HG03097 (cell line): ENCODE data around the gene DDIAS.
"Not testable (repeated sequence)": the region's sequence is repeated elsewhere in the genome, so short reads cannot be mapped to it uniquely, and the experiment has no call there.

ENCODE experiments used
- ATAC-seq: cut with Tn5 transposase; IDR thresholded peaks from one replicate; pipeline ENCODE4 v1.9.1; 2021; ENCODE audit not compliant: unreplicated experiment, low FRiP score

DDIAS gene

DNA sequence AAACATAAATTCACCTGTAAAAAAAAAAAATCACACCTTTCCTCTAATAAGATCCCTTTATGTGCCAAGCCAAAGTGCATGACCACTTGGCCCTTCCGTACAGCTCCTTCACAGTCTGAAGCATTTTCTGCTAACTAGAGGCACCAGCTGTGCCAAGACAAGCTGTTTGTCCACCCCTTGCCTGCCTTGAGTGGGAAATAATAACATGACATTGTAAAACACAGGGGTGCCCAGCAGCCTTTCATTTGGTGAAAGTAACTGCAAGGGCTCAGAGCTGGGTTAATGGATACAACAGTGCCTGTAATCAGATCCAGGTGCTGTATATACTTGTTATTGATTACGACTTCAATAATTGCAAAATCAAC is 59.2 kb downstream of the DDIAS start:
- peak; percentile 14 for ATAC-seq

DNA sequence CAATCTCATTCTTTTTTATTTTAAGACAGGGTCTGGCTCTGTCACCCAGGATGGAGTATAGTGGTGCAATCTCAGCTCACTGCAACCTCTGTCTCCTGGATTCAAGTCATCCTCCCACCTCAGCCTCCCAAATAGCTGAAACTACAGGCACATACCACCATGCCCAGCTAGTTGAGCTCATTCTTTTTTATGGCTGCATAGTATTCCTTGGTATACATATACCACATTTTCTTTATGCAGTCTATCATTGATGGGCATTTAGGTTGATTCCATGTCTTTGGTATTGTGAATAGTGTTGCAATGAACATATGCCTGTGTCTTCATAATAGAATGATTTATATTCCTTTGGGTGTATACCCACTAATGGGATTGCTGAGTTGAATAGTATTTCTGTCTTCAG is 60.5 kb downstream of the DDIAS start:
- ATAC-seq: not testable (repeated sequence)

DNA sequence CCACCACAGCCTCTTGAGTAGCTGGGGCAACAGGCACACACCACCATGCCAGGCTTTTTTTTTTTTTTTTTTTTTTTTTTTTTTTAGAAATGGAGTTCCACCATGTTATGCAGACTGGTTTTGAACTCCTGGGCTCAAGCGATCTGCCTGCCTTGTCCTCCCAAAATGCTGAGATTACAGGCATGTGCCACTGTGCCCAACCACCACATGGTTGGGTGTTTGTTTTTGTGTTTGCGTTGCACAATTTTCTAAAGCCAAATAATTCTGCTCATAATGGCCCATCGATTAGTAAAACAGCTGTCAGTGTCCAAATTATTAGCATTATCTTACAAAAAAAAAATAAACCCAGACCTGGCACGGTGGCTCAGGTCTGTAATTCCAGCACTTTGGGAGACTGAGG is 65.8 kb downstream of the DDIAS start:
- ATAC-seq: no peak

- ATAC-seq: peak; percentile 91
Observed at GRCh38 chr11:82969811-82970210, 68.3 kb downstream of the DDIAS start.

DNA sequence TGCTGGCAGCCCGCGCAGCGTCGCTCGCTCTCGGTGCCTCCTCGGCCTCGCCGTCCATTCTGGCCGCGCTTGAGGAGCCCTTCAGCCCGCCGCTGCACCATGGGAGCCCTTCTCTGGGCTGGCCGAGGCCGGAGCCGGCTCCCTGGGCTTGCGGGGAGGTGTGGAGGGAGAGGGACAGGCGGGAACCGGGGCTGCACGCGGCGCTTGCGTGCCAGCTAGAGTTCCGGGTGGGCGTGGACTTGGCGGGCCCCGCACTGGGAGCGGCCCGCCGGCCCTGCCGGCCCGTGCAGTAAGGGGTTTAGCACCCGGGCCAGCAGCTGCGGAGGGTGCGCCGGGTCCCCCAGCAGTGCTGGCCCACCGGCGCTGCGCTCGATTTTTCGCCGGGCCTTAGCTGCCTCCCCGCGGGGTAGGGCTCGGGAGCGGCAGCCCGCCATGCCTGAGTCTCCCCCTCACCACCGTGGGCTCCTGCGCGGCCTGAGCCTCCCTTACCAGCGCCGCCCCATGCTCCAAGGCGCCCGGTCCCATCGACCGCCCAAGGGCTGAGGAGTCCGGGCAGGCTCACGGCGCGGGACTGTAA is 69.1 kb downstream of the DDIAS start:
- not testable (repeated sequence) for ATAC-seq

DNA sequence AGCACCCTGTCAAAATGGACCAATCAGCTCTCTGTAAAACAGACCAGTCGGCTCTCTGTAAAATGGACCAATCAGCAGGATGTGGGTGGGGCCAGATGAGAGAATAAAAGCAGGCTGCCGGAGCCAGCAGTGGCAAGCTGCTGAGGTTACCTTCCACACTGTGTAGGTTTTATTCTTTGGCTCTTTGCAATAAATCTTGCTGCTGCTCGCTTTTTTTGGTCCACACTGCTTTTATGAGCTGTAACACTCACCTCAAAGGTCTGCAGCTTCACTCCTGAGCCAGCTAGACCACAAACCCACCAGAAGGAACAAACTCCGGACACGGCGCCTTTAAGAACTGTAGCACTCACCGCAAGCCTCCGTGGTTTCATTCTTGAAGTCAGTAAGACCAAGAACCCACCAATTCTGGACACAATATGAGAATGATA is 70.0 kb downstream of the DDIAS start:
- not testable (repeated sequence) for ATAC-seq

DNA sequence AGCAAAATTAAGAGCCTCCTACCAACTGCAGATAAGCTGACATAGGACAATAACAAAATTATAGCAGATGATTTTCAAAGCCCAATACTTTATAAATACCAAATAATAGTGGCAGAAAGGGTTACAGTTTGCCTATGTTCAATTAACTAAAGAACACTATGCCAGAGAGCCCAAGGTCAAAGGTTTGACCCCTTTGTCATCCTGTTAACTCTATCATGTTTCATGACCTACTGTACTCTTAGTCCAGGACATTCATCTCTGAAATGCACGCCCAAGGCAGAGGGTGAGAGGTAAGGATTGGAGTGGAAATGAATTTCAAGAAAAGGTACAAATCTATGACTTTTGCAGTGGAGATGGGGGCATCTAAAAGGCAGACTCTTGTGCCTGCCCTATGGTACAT is 70.6 kb downstream of the DDIAS start:
- no peak for ATAC-seq

- no peak for ATAC-seq
Observed at GRCh38 chr11:82974135-82974534, 72.6 kb downstream of the DDIAS start.

GRCh38 chr11:82974851-82975250 is 73.3 kb downstream of the DDIAS start:
- ATAC-seq: no peak

- no peak for ATAC-seq
Observed at GRCh38 chr11:82975882-82976281, 74.3 kb downstream of the DDIAS start.

DNA sequence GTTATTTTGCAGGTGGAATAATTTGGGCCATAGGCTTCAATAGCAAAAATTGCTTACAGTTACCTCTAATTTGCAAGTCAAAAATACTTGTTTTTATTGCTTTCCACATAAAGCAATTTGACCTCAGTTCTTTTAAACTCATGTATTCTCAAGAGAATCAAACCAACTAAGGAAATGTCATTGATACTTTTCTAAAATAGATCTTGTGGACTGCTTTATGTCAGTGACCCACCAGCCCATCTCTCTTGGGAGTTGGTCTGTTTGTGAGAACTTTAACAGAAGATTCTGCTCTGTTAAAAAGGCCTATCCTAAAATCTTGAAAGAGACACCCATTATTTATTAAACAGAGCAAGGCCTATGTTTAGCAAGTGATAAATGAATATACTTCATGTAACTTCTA is 75.2 kb downstream of the DDIAS start:
- ATAC-seq: no peak

DNA sequence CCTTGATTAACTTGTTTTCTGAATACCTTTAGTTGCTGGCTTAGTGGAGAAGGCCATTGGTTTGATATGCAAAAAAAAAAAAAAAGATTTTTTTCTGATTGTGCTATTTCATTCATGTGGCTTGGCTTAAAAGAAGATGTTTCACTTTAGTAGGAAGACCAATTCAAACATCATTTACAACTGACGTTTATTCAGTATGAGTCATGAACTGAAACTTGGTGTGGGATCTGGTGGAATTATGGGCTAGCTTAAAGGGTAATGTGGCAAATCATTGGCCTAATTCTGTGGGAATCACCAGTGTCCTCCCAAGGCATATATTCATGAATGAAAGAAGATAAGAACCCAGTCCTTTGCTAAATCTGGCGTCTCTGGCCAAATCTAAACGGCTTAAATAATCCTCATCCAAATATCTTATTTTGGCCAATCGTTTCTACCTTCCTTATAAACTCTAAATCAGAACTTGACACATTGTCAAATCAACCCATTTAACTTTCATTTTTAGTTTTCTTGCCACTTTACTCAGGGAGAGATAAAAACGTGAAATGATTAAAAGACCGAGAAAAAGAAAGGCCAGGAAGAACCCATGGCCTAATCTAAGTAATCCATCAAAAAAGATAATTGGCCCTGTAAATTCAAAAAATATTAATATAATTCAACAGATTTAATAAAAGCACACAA is 77.0 kb downstream of the DDIAS start:
- ATAC-seq: no peak

DNA sequence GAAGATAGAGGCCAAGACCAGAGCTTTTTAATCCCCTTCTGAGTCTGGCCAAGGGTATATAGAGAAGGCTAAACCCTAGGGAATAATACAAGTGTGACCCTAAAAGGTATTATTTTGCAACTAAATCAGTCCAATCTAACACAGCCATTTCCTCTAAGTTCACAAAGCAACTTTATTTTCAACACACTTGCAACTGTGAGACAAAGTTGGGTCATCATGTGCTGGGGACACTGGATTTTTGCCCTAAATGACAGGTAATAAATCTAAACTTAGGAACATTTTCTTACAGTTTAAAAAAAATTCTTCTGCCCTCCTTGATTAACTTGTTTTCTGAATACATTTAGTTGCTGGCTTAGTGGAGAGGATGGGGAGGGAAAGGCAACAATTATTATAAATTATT is 78.3 kb downstream of the DDIAS start:
- no peak for ATAC-seq

GRCh38 chr11:82980292-82980691 is 78.8 kb downstream of the DDIAS start:
- no peak for ATAC-seq

DNA sequence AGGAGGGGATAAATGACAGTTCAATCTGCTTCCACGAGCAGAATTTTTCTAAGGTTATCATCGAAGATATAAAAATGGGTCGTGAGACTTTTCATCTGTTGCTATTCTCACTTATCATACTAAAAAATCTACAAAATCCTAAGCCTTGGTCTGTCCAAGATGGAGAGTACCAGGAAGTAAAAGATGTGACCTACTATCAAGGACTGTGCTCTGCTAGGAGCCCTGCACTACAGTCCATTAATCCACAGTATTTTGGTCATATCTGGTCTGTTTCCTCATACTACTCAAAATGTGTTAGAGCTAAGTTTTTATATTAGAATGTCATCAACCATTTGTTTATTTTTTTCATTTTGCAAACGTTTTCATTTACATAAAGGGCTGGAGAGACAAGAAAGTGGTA is 79.4 kb downstream of the DDIAS start:
- ATAC-seq: no peak

DNA sequence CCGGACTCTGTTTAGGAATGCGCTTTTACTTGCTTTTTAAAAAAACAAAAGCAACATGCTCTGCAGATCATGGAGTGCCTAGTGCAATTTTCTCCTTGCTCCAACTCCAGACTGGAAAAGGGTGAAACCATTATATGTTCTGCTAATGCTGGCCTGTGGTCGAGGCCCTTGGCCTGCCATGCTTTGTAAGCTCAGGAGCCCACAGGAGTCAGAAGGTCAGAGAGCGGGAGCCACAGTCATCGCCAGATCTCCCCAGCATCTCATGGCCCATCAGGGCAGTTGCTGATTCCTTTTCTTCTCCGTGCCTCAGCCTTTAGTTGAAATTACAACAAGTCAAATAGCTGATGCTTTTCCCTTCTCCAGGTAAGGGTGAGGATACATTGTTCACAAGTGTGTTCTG is 80.3 kb downstream of the DDIAS start:
- no peak for ATAC-seq
